Gastroesophageal sphincter (tissue), 3 donors: Measurements from ENCODE around the gene ATP6V0B.

Experiments
- POLR2A ChIP-seq, 2 donors: fragments of 450-650 bp; IDR thresholded peaks; one replicate each; pipeline ENCODE4 v1.6.1; 2017; ENCODE audit warnings: antibody characterized with exemption in 2 of 2, mild to moderate bottlenecking in 2 of 2, moderate library complexity in 1 of 2
- TF ChIP-seq, protein P1 (sequence below), 4 experiments: fragments of 200-600 bp in 2 of 4; fragments of 450-650 bp in 2 of 4; sonication (generic) in 1 of 4; IDR thresholded peaks; one replicate each; pipeline ENCODE4 v1.5.1; 2017 to 2019; ENCODE audit warnings: antibody characterized with exemption in 4 of 4, mild to moderate bottlenecking in 2 of 4, moderate library complexity in 2 of 4

DNA sequence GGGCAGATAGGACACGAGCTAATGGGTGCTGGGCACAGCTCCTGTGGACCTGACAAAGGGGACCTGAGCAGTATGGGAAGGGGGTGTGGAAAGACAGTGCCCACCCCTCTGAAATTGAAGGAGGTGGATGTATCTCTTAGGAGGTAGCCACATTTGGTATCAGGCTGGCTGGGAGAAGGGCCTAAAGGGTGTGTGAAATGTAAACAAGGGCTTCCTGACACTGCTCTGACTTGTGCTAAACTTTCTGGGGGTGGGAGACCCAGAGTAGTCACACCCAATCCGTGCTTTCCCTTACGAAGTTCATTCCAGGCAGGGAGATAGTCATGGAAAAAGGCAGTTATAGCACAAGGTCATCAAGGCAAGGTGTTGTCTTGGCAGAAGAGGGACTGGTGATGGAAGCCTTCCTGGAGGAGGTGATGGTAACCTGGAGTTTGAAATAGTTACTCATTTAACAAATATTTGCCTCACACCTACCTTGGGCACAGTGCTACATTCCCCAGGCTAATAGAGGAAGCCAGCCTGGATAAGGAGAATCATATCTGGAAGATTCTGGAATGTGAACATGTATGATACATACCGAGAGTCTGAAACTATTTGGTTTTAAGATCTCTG, 11.3 kb downstream of the ATP6V0B start:
- TF ChIP-seq, protein P1, sequence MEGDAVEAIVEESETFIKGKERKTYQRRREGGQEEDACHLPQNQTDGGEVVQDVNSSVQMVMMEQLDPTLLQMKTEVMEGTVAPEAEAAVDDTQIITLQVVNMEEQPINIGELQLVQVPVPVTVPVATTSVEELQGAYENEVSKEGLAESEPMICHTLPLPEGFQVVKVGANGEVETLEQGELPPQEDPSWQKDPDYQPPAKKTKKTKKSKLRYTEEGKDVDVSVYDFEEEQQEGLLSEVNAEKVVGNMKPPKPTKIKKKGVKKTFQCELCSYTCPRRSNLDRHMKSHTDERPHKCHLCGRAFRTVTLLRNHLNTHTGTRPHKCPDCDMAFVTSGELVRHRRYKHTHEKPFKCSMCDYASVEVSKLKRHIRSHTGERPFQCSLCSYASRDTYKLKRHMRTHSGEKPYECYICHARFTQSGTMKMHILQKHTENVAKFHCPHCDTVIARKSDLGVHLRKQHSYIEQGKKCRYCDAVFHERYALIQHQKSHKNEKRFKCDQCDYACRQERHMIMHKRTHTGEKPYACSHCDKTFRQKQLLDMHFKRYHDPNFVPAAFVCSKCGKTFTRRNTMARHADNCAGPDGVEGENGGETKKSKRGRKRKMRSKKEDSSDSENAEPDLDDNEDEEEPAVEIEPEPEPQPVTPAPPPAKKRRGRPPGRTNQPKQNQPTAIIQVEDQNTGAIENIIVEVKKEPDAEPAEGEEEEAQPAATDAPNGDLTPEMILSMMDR (IDR thresholded peaks at IDR 0.05), result no peak
- TF ChIP-seq POLR2A (IDR thresholded peaks at IDR 0.05), result no peak
